Sigmoid colon (tissue), 7 donors: ENCODE results near the gene FBXW11. TPM values are rescaled to one million over a fixed set of nuclear protein-coding genes. Genes with fewer than 3 reads are reported as not detected.

ENCODE experiments used
- DNase-seq: peaks from one replicate; pipeline ENCODE4 v3.0.0-alpha.2; 2019
- H3K27ac ChIP-seq, 4 donors: fragments of 200-600 bp; sonication (generic); one replicate each; pipeline ENCODE4 v1.5.1; 2016 to 2019; ENCODE audit warnings: mild to moderate bottlenecking in 1 of 4
- H3K27me3 ChIP-seq, 3 donors: fragments of 200-600 bp; sonication (generic); one replicate each; pipeline ENCODE4 v1.5.1; 2019; ENCODE audit warnings: mild to moderate bottlenecking in 1 of 3
- H3K36me3 ChIP-seq, 4 donors: fragments of 200-600 bp; sonication (generic); one replicate each; pipeline ENCODE4 v1.5.1; 2016 to 2019
- H3K4me1 ChIP-seq, 4 donors: fragments of 200-600 bp; sonication (generic); one replicate each; pipeline ENCODE4 v1.5.1; 2017 to 2019
- H3K4me3 ChIP-seq, 4 donors: fragments of 200-600 bp; sonication (generic); one replicate each; pipeline ENCODE4 v1.5.1; 2017 to 2019; ENCODE audit warnings: mild to moderate bottlenecking in 2 of 4, moderate library complexity in 1 of 4
- H3K9me3 ChIP-seq, 4 donors: fragments of 200-600 bp in 3 of 4; sonication (generic) in 3 of 4; one replicate each; pipeline versions ENCODE4 v1.5.1 to v1.6.1; 2013 to 2019
- EP300 ChIP-seq, 4 donors: sonication (generic); formaldehyde crosslinking; IDR thresholded peaks; one replicate each; pipeline ENCODE4 v1.6.1; 2017; ENCODE audit warnings: antibody characterized with exemption in 4 of 4
- POLR2A ChIP-seq, 2 donors: fragments of 450-650 bp; IDR thresholded peaks; one replicate each; pipeline ENCODE4 v1.6.1; 2016; ENCODE audit warnings: antibody characterized with exemption in 2 of 2, mild to moderate bottlenecking in 2 of 2, moderate library complexity in 2 of 2
- POLR2AphosphoS5 ChIP-seq, 4 donors: sonication (generic); formaldehyde crosslinking; IDR thresholded peaks; one replicate each; pipeline ENCODE4 v1.6.1; 2017; ENCODE audit warnings: antibody characterized with exemption in 4 of 4
- WGBS, 2 donors: extraction: QIAGEN DNeasy Blood & Tissue Kit; methylation state at CpG; one replicate each; pipeline ENCODE4 v1.1.7; 2013; 5-methylcytosine and 5-hydroxymethylcytosine counted together
- intact Hi-C: fragments of 100-400 bp; cut with DNase I; formaldehyde crosslinking; loops from one replicate; pipeline ENCODE4 v1.15.1; 2023
- polyA plus RNA-seq, 3 donors: library from polyadenylated mRNA; stranded (reverse); fragments of 200-250 nt; gene quantifications; one replicate each; pipeline ENCODE4 v1.2.3, GENCODE V29; 2013
- total RNA-seq, 4 donors: library from RNA; depleted of rRNA; stranded (reverse); fragments of >200 nt; gene quantifications; one replicate each; pipeline ENCODE4 v1.1.0, GENCODE V29; 2016
- TF ChIP-seq, protein P1 (sequence below), 4 experiments: fragments of 450-650 bp in 3 of 4; fragments of 200-600 bp in 1 of 4; IDR thresholded peaks; one replicate each; pipeline ENCODE4 v1.5.1; 2016 to 2019; ENCODE audit warnings: antibody characterized with exemption in 4 of 4, mild to moderate bottlenecking in 3 of 4, moderate library complexity in 2 of 4
- donor health status: healthy with polysubstance abuse.
- donor health status: Bipolar disorder and iron deficiency.
- donor health status: healthy.

The FBXW11 gene
- total and polyA plus RNA-seq, 7 donors = 14.4 to 67.1 (median 42.9) TPM

- no peaks in the 10 kb centered on the region for H3K9me3 ChIP-seq
- WGBS, 2 donors = 81 to 86% methylated on average over 5 of the region's 5 CpGs
- no peaks in the 10 kb centered on the region for H3K27me3 ChIP-seq
- peaks cover 0 to 17% (median 13%) of the 10 kb centered on the region in 4 donors for H3K4me1 ChIP-seq
- H3K36me3 ChIP-seq = no peaks in the 10 kb centered on the region
- no peak overlapping the region for H3K27ac ChIP-seq
- no peak overlapping the region for H3K4me3 ChIP-seq
- no peak for DNase-seq
- TF ChIP-seq EP300 (IDR thresholded peaks at IDR 0.05) (no peak), POLR2AphosphoS5 (IDR thresholded peaks at IDR 0.05) (no peak), POLR2A (IDR thresholded peaks at IDR 0.05) (no peak)
- TF ChIP-seq, protein P1, sequence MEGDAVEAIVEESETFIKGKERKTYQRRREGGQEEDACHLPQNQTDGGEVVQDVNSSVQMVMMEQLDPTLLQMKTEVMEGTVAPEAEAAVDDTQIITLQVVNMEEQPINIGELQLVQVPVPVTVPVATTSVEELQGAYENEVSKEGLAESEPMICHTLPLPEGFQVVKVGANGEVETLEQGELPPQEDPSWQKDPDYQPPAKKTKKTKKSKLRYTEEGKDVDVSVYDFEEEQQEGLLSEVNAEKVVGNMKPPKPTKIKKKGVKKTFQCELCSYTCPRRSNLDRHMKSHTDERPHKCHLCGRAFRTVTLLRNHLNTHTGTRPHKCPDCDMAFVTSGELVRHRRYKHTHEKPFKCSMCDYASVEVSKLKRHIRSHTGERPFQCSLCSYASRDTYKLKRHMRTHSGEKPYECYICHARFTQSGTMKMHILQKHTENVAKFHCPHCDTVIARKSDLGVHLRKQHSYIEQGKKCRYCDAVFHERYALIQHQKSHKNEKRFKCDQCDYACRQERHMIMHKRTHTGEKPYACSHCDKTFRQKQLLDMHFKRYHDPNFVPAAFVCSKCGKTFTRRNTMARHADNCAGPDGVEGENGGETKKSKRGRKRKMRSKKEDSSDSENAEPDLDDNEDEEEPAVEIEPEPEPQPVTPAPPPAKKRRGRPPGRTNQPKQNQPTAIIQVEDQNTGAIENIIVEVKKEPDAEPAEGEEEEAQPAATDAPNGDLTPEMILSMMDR (IDR thresholded peaks at IDR 0.05) = no peak
- intact Hi-C loops = loop anchor here (5.0 to 10.0 kb wide), 2 partner anchors 273 to 595 kb away; partner anchors contain the start of genes FGF18 and UBTD2
Measured at GRCh38 chr5:172009536-172010270, 3.3 kb upstream of the FBXW11 start.

DNA sequence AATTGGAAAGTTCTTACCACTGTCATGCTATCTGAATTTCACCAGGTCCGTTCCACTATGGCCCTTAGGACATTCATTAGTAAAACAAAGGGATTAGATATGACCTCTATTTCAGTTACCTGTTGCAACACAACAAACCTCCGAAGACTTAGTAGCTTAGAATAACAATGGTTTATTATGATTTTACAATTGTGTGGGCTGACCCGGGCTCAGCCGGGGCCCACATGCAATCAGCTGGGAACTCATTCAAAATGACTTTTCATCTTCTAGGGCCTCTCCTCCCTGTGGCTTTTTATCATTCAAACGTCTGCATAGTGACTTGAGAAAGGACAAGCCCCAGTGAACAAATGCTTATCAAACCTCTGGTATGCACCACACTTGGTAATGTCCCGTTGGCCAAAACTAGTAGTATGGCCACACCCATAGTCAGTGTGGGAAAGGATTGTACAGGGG is 2.3 kb upstream of the FBXW11 start:
- intact Hi-C loops = loop anchor here (5.0 to 10.0 kb wide), 2 partner anchors 274 to 594 kb away; partner anchors contain the start of genes FGF18 and UBTD2
- 36 to 65% methylated on average over 6 of the region's 6 CpGs for WGBS, 2 donors
- H3K36me3 ChIP-seq = no peaks in the 10 kb centered on the region

GRCh38 chr5:172008111-172008455 is 1.6 kb upstream of the FBXW11 start:
- no peak for DNase-seq
- intact Hi-C loops = loop anchor here (5.0 to 10.0 kb wide), 2 partner anchors 274 to 593 kb away; partner anchors contain the start of genes FGF18 and UBTD2
- no peaks in the 10 kb centered on the region for H3K27me3 ChIP-seq
- WGBS, 2 donors = 56 to 57% methylated on average over 3 of the region's 3 CpGs
- TF ChIP-seq, protein P1 (IDR thresholded peaks at IDR 0.05) = no peak
- TF ChIP-seq POLR2AphosphoS5 (IDR thresholded peaks at IDR 0.05) = no peak
- TF ChIP-seq POLR2A (IDR thresholded peaks at IDR 0.05) = no peak
- no peak for TF ChIP-seq EP300 (IDR thresholded peaks at IDR 0.05)
- peaks cover 0 to 33% (median 30%) of the 10 kb centered on the region in 4 donors for H3K4me1 ChIP-seq
- H3K27ac ChIP-seq = no peak overlapping the region
- no peaks in the 10 kb centered on the region for H3K9me3 ChIP-seq
- H3K36me3 ChIP-seq = no peaks in the 10 kb centered on the region
- no peak overlapping the region for H3K4me3 ChIP-seq

More for the DNA sequence above, 2.3 kb upstream of the FBXW11 start:
- Histone ChIP-seq H3K9me3 (no peaks in the 10 kb centered on the region), H3K27ac (no peak overlapping the region), H3K27me3 (no peaks in the 10 kb centered on the region), H3K4me1 (peaks cover 0 to 27% (median 23%) of the 10 kb centered on the region in 4 donors), H3K4me3 (no peak overlapping the region)
- TF ChIP-seq, protein P1 (IDR thresholded peaks at IDR 0.05) = no peak
- TF ChIP-seq POLR2A (IDR thresholded peaks at IDR 0.05) = no peak
- no peak for TF ChIP-seq EP300 (IDR thresholded peaks at IDR 0.05)
- no peak for TF ChIP-seq POLR2AphosphoS5 (IDR thresholded peaks at IDR 0.05)
- no peak for DNase-seq

GRCh38 chr5:172007175-172008110 is 1.0 kb upstream of the FBXW11 start:
- H3K27ac ChIP-seq = peak overlapping the region; percentile 92 to 99 (median 98)
- WGBS, 2 donors = 28% methylated on average over 37 of the region's 37 CpGs

More at GRCh38 chr5:172007175-172008110, 1.0 kb upstream of the FBXW11 start:
- no peak for TF ChIP-seq POLR2A (IDR thresholded peaks at IDR 0.05)
- TF ChIP-seq, protein P1 (IDR thresholded peaks at IDR 0.05) = no peak
- no peak for TF ChIP-seq EP300 (IDR thresholded peaks at IDR 0.05)
- no peak for TF ChIP-seq POLR2AphosphoS5 (IDR thresholded peaks at IDR 0.05)
- Histone ChIP-seq H3K4me1 (peaks cover 0 to 39% (median 34%) of the 10 kb centered on the region in 4 donors), H3K36me3 (no peaks in the 10 kb centered on the region), H3K9me3 (no peaks in the 10 kb centered on the region), H3K27me3 (no peaks in the 10 kb centered on the region), H3K4me3 (peak overlapping the region; percentile 79 to 99 (median 96))
- DNase-seq = no peak
- intact Hi-C loops = loop anchor here (2.0 to 10.0 kb wide), 3 partner anchors 181 to 593 kb away; partner anchors contain the start of genes FGF18, STK10 and UBTD2
